Loucy (cell line): Measurements from ENCODE around the gene STAU1.

Experiments used
- EZH2phosphoT487 ChIP-seq: fragments of 200-600 bp; IDR thresholded peaks from 2 replicates; pipeline ENCODE4 v1.6.1; 2018; ENCODE audit warnings: antibody characterized with exemption, mild to moderate bottlenecking, moderate library complexity, borderline replicate concordance
- TF ChIP-seq, protein P1 (sequence below): fragments of 200-600 bp; sonication (generic); conservative IDR thresholded peaks from 2 replicates; pipeline ENCODE4 v1.5.1; 2014; ENCODE audit warnings: mild to moderate bottlenecking, antibody characterized with exemption, low read length

DNA sequence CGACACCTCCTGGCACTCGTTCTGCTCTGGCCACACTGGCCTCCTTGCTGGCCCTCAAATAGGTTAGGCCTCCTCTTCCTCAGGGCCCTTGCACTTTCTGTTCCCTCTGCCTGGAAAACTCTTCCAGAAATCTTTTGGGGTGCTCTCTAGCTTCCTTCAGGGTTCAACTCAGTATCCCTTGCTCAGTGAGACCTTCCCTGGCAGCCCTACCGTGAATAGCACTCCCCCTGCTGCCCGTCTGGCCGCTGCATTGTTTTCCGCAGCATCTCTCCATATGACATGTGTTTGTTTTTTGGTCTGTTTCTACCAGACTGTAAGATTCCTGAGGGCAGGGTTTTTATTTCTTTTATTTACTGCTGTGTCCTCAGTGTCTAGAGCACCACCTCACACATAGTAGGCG, 37.8 kb upstream of the STAU1 start:
- TF ChIP-seq, protein P1, sequence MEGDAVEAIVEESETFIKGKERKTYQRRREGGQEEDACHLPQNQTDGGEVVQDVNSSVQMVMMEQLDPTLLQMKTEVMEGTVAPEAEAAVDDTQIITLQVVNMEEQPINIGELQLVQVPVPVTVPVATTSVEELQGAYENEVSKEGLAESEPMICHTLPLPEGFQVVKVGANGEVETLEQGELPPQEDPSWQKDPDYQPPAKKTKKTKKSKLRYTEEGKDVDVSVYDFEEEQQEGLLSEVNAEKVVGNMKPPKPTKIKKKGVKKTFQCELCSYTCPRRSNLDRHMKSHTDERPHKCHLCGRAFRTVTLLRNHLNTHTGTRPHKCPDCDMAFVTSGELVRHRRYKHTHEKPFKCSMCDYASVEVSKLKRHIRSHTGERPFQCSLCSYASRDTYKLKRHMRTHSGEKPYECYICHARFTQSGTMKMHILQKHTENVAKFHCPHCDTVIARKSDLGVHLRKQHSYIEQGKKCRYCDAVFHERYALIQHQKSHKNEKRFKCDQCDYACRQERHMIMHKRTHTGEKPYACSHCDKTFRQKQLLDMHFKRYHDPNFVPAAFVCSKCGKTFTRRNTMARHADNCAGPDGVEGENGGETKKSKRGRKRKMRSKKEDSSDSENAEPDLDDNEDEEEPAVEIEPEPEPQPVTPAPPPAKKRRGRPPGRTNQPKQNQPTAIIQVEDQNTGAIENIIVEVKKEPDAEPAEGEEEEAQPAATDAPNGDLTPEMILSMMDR, result no peak; the same call in 1 of the 2 replicates
- TF ChIP-seq EZH2phosphoT487, result no peak
